Caco-2 (cell line): ENCODE results near the gene MBOAT7. TPM values are rescaled to one million over a fixed set of nuclear protein-coding genes. Genes with fewer than 3 reads are reported as not detected.

ENCODE experiments used
- BruUV-seq: library from RNA; stranded (reverse); fragments of 400-500 nt; replicated peaks from 2 replicates; lab custom pipeline; 2021; lab: Mats Ljungman, UMichigan
- CTCF ChIA-PET: fragments of 300-600 bp; sonication (Branson Sonifier 250); formaldehyde crosslinking; loops from one replicate; lab custom pipeline; 2022; ENCODE audit warnings: antibody characterized with exemption; lab: Charles Lee
- POLR2A ChIA-PET: fragments of 300-600 bp; sonication (Branson Sonifier 250); formaldehyde crosslinking; loops from one replicate; lab custom pipeline; 2022; ENCODE audit warnings: antibody characterized with exemption; lab: Charles Lee
- DNase-seq, 2 experiments: peaks; one replicate each; pipeline versions ENCODE4 v3.0.0 to v3.0.0-alpha.2; 2020 to 2022
- H3K27me3 ChIP-seq: replicated peaks from 2 replicates; pipeline ENCODE4 v1.6.0; 2011; ENCODE audit warnings: low read length; ENCODE audit not compliant: control insufficient read depth, insufficient read depth
- H3K36me3 ChIP-seq: 2 replicates; pipeline ENCODE4 v1.5.1; 2011; ENCODE audit warnings: low read length; ENCODE audit not compliant: control insufficient read depth, insufficient read depth
- H3K4me1 ChIP-seq: fragments of 250-450 bp; sonication (Bioruptor Pico); 2 replicates; pipeline ENCODE4 v1.5.1; 2020; ENCODE audit warnings: mild to moderate bottlenecking
- H3K4me3 ChIP-seq: 2 replicates; pipeline ENCODE4 v1.5.1; 2011; ENCODE audit warnings: low read depth, mild to moderate bottlenecking, control low read depth, low read length
- H3K9me3 ChIP-seq: fragments of 250-450 bp; sonication (Bioruptor Pico); 2 replicates; pipeline ENCODE4 v1.5.1; 2020; ENCODE audit warnings: mild to moderate bottlenecking, moderate library complexity
- H3K27ac Mint-ChIP-seq: one replicate; pipeline ENCODE4 v1.8.0; 2022; ENCODE audit warnings: mixed read lengths; ENCODE audit not compliant: unreplicated experiment
- H3K27me3 Mint-ChIP-seq: one replicate; pipeline ENCODE4 v1.8.0; 2022; ENCODE audit warnings: mixed read lengths; ENCODE audit not compliant: insufficient read depth, unreplicated experiment
- H3K36me3 Mint-ChIP-seq: one replicate; pipeline ENCODE4 v1.8.0; 2022; ENCODE audit warnings: mild to moderate bottlenecking, mixed read lengths; ENCODE audit not compliant: insufficient read depth, unreplicated experiment
- H3K4me1 Mint-ChIP-seq: one replicate; pipeline ENCODE4 v1.8.0; 2022; ENCODE audit warnings: low read depth, mixed read lengths; ENCODE audit not compliant: unreplicated experiment
- H3K4me3 Mint-ChIP-seq: one replicate; pipeline ENCODE4 v1.8.0; 2022; ENCODE audit warnings: mild to moderate bottlenecking, moderate library complexity, mixed read lengths; ENCODE audit not compliant: unreplicated experiment
- H3K9me3 Mint-ChIP-seq: one replicate; pipeline ENCODE4 v1.8.0; 2022; ENCODE audit warnings: mixed read lengths; ENCODE audit not compliant: unreplicated experiment
- intact Hi-C: fragments of 100-400 bp; cut with micrococcal nuclease; formaldehyde crosslinking; loops from one replicate; pipeline ENCODE4 v1.10.0; 2022; ENCODE audit not compliant: unreplicated experiment
- total RNA-seq: library from RNA; stranded (reverse); gene quantifications from 2 replicates; pipeline ENCODE4 v1.2.3, GENCODE V29; 2022
- TF ChIP-seq, protein P1 (sequence below), 2 experiments: fragments of 200-600 bp in 1 of 2; IDR thresholded peaks; 1 replicate in 1 of 2; 2 replicates in 1 of 2; pipeline versions ENCODE4 v1.5.1 to v1.8.0; 2011 to 2022; ENCODE audit warnings: antibody characterized with exemption in 1 of 2, control low read depth in 1 of 2, inconsistent platforms in 1 of 2, low read depth in 1 of 2, low read length in 1 of 2, mild to moderate bottlenecking in 1 of 2, moderate library complexity in 1 of 2; ENCODE audit not compliant: insufficient read depth in 1 of 2, severe bottlenecking in 1 of 2, unreplicated experiment in 1 of 2

The MBOAT7 gene
- total RNA-seq, 1 experiment from 2014 or later, result 137 TPM

DNA sequence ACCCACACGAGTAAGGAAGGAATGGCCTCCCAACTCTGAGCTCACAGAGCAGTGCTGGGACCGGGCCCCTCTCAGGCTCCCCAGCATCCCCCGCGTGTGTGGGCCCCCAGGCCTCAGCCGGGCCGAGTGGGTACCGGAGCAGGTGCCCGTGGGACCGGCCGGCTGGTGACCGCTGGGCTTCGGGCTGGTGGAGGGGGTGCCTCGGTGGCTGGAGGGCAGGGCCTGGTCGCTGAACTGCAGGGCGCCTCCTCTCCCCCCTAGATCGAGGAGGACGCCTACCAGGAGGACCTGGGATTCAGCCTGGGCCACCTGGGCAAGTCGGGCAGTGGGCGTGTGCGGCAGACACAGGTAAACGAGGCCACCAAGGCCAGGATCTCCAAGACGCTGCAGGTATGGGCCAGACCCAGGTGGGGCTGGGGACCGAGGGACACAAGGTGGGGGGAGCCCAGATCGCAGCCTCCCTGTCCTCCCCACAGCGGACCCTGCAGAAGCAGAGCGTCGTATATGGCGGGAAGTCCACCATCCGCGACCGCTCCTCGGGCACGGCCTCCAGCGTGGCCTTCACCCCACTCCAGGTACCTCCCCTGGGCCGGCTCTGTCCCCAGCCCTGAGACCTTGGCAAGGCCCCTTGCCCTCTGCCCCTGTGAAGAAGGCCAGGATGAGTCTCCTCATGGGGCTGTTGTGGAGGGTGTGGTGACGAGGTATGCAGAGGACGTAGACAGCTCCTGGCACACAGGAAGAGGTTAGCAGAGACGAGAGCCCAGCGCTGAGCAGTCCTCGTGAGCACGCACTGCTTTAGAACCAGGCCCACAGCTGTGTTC lies 60.4 kb downstream of the MBOAT7 start:
- Histone ChIP-seq H3K36me3 (peaks cover 3% of the 10 kb centered on the region; the same call in 1 of the 2 replicates), H3K4me1 (no peaks in the 10 kb centered on the region), H3K27me3 (no peaks in the 10 kb centered on the region), H3K9me3 (no peaks in the 10 kb centered on the region), H3K4me3 (no peak overlapping the region)
- no peak overlapping the region for H3K27ac Mint-ChIP-seq
- no TSS peak for BruUV-seq
- H3K4me3 Mint-ChIP-seq, result no peak overlapping the region
- peaks cover 34% of the 10 kb centered on the region for H3K36me3 Mint-ChIP-seq
- H3K4me1 Mint-ChIP-seq, result peaks cover under 1% of the 10 kb centered on the region
- no peaks in the 10 kb centered on the region for H3K9me3 Mint-ChIP-seq
- intact Hi-C loops, result no loop called here
- no peaks in the 10 kb centered on the region for H3K27me3 Mint-ChIP-seq
- POLR2A ChIA-PET, result no interaction called here
- TF ChIP-seq, protein P1, sequence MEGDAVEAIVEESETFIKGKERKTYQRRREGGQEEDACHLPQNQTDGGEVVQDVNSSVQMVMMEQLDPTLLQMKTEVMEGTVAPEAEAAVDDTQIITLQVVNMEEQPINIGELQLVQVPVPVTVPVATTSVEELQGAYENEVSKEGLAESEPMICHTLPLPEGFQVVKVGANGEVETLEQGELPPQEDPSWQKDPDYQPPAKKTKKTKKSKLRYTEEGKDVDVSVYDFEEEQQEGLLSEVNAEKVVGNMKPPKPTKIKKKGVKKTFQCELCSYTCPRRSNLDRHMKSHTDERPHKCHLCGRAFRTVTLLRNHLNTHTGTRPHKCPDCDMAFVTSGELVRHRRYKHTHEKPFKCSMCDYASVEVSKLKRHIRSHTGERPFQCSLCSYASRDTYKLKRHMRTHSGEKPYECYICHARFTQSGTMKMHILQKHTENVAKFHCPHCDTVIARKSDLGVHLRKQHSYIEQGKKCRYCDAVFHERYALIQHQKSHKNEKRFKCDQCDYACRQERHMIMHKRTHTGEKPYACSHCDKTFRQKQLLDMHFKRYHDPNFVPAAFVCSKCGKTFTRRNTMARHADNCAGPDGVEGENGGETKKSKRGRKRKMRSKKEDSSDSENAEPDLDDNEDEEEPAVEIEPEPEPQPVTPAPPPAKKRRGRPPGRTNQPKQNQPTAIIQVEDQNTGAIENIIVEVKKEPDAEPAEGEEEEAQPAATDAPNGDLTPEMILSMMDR (IDR thresholded peaks at IDR 0.05; ENCODE audit: insufficient read depth in 1 of 2, low read depth in 1 of 2, low read length in 1 of 2, severe bottlenecking in 1 of 2, unreplicated experiment in 1 of 2), result no peak
- DNase-seq, result no peak
- CTCF ChIA-PET, result no interaction called here

DNA sequence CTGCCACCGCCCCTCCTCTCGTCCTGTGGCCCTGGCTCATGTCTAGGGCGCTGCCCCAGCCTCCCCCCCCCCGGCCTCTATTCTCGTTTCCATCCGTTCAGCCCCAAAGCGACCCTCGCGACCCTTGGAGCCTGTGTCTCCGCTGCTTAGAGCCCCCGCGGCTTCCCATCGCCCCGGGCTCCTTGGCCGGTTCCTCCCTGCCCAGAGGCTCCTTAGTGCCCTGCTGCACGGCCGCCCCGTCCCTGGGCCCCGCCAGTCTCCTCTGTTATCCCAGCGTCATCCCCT lies 61.0 kb downstream of the MBOAT7 start:
- H3K27me3 ChIP-seq, result no peaks in the 10 kb centered on the region
- H3K4me3 ChIP-seq, result no peak overlapping the region
- peaks cover 3% of the 10 kb centered on the region; the same call in 1 of the 2 replicates for H3K36me3 ChIP-seq
- Mint-ChIP-seq H3K9me3 (no peaks in the 10 kb centered on the region), H3K4me1 (no peaks in the 10 kb centered on the region), H3K27ac (no peak overlapping the region), H3K27me3 (no peaks in the 10 kb centered on the region), H3K36me3 (peaks cover 36% of the 10 kb centered on the region), H3K4me3 (no peak overlapping the region)
- CTCF ChIA-PET, result no interaction called here
- no TSS peak for BruUV-seq
- TF ChIP-seq, protein P1 (IDR thresholded peaks at IDR 0.05; ENCODE audit: insufficient read depth in 1 of 2, low read depth in 1 of 2, low read length in 1 of 2, severe bottlenecking in 1 of 2, unreplicated experiment in 1 of 2), result no peak
- no peak for DNase-seq
- intact Hi-C loops, result no loop called here
- no peaks in the 10 kb centered on the region for H3K4me1 ChIP-seq
- POLR2A ChIA-PET, result no interaction called here
- H3K9me3 ChIP-seq, result no peaks in the 10 kb centered on the region

DNA sequence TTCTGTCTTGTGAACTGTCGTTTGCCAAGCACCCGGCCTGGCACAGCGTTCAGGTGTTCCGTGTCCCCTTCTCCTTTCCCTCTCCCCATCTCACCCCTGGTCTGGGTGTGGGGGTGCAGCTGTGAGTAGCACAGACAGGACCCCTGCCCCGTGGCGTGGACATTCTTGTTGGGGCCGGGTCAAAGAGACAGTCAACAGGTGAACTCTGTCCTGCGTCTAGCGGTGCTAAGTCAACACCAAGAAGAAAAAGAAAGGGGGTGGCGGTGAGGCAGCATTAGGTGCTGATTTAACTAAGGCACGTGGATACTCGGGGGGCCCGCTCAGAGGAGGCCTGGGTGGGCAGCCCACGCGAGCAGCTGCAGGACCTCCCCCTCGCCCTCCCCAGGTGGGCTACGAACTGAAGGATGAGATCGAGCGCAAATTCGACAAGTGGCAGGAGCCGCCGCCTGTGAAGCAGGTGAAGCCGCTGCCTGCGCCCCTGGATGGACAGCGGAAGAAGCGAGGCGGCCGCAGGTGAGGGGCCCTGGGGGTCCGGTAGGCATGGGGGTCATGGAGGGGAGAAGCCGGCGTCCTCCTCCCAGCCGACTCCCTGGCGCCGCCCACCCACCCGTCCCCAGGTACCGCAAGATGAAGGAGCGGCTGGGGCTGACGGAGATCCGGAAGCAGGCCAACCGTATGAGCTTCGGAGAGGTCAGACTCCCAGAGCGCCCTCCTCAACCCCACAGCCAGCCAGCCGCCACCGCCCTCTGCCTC lies 61.5 kb downstream of the MBOAT7 start:
- H3K27me3 Mint-ChIP-seq, result no peaks in the 10 kb centered on the region
- intact Hi-C loops, result no loop called here
- H3K36me3 Mint-ChIP-seq, result peaks cover 41% of the 10 kb centered on the region
- H3K4me1 ChIP-seq, result no peaks in the 10 kb centered on the region
- H3K9me3 Mint-ChIP-seq, result no peaks in the 10 kb centered on the region
- H3K27me3 ChIP-seq, result no peaks in the 10 kb centered on the region
- no peak overlapping the region for H3K4me3 Mint-ChIP-seq
- peaks cover 3% of the 10 kb centered on the region; the same call in 1 of the 2 replicates for H3K36me3 ChIP-seq
- H3K4me1 Mint-ChIP-seq, result no peaks in the 10 kb centered on the region
- CTCF ChIA-PET, result no interaction called here
- no peak overlapping the region for H3K4me3 ChIP-seq
- POLR2A ChIA-PET, result no interaction called here
- no peak for DNase-seq
- BruUV-seq, result no TSS peak
- H3K27ac Mint-ChIP-seq, result no peak overlapping the region
- TF ChIP-seq, protein P1 (IDR thresholded peaks at IDR 0.05; ENCODE audit: insufficient read depth in 1 of 2, low read depth in 1 of 2, low read length in 1 of 2, severe bottlenecking in 1 of 2, unreplicated experiment in 1 of 2), result no peak
- H3K9me3 ChIP-seq, result no peaks in the 10 kb centered on the region
